WERI-Rb-1 (cell line): ENCODE results near the gene XRCC4.

Experiments used
- DNase-seq: peaks from one replicate; pipeline ENCODE4 v3.0.0-alpha.2; 2020
- H3K27ac ChIP-seq: fragments of 250-450 bp; sonication (Bioruptor Pico); 2 replicates; pipeline ENCODE4 v1.5.1; 2020; ENCODE audit warnings: mild to moderate bottlenecking, moderate library complexity
- H3K27me3 ChIP-seq: fragments of 250-450 bp; sonication (Bioruptor Pico); 2 replicates; pipeline ENCODE4 v1.5.1; 2021; ENCODE audit warnings: mild to moderate bottlenecking, low read depth, moderate library complexity; ENCODE audit not compliant: insufficient read depth, severe bottlenecking
- H3K36me3 ChIP-seq: fragments of 250-450 bp; sonication (Bioruptor Pico); 2 replicates; pipeline ENCODE4 v1.5.1; 2020; ENCODE audit warnings: mild to moderate bottlenecking, moderate library complexity
- H3K4me3 ChIP-seq: 2 replicates; pipeline ENCODE4 v1.5.1; 2011; ENCODE audit warnings: low read depth, mild to moderate bottlenecking, control low read depth, low read length
- H3K9me3 ChIP-seq: fragments of 250-450 bp; sonication (Bioruptor Pico); 2 replicates; pipeline ENCODE4 v1.5.1; 2021; ENCODE audit warnings: mild to moderate bottlenecking, moderate library complexity; ENCODE audit not compliant: severe bottlenecking
- TF ChIP-seq, protein P1 (sequence below): IDR thresholded peaks from 2 replicates; pipeline ENCODE4 v1.5.1; 2011; ENCODE audit warnings: low read depth, mild to moderate bottlenecking, control low read depth, inconsistent platforms, low read length

Gene XRCC4

DNA sequence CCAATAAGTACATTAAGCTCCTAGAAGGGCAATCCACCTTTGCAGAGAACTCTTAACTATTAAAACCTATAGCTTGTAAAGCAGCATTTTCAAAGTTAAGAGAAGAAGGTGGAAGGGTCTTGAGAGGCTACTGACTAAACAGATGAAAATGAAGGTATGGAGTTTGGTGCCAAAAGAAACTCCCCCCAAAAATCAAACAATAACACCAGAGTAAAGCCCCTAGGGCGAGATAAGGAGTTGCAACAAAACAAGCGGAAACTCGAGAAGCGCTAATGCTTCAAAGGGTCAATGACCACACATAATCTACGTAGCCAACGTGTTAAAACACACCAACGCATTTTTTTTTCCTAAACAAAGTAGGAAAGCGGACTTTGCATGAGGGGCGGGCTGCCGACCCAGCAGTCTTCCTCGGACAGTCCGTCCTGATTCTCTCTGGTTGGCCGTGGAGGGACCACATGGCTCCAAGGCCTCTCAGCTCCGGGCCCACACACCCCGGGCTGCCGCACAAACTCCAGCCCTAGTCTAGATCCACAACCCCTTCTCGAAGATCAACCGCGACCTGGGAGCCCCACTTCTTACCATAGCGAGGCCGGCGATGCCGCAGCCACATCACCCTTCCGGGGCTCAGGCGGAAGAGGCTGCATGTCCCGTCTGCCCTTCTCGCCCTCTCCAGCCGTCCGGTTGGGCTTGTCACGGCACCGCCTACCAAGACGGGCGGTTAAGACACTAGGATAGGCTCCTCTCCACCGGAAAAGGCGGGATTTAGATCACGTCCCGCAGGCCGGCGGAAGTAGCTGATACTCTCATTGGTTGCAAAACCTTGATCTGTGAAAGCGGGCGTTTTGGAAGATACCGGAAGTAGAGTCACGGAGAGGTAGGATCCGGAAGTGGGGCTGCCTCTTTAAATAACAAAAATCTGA is at the start of gene XRCC4, which contains the start of gene TMEM167A:
TSS of gene XRCC4 (plus strand) at position 806 of the 920 bp plus-strand sequence. CDS start 27,373 bp downstream, outside the sequence.
TSS of gene TMEM167A (minus strand) at position 653 of the 920 bp plus-strand sequence. CDS start at position 582, 71 bp downstream.
- Histone ChIP-seq H3K27me3 (no peaks in the 10 kb centered on the region), H3K4me3 (peak within 1 kb of the TSS; percentile 95), H3K9me3 (no peaks in the 10 kb centered on the region), H3K27ac (peak within 1 kb of the TSS; percentile 79), H3K36me3 (no peaks in the 10 kb centered on the region; the same call in none of the 2 replicates)
- peak; percentile 97 for DNase-seq
- TF ChIP-seq, protein P1, sequence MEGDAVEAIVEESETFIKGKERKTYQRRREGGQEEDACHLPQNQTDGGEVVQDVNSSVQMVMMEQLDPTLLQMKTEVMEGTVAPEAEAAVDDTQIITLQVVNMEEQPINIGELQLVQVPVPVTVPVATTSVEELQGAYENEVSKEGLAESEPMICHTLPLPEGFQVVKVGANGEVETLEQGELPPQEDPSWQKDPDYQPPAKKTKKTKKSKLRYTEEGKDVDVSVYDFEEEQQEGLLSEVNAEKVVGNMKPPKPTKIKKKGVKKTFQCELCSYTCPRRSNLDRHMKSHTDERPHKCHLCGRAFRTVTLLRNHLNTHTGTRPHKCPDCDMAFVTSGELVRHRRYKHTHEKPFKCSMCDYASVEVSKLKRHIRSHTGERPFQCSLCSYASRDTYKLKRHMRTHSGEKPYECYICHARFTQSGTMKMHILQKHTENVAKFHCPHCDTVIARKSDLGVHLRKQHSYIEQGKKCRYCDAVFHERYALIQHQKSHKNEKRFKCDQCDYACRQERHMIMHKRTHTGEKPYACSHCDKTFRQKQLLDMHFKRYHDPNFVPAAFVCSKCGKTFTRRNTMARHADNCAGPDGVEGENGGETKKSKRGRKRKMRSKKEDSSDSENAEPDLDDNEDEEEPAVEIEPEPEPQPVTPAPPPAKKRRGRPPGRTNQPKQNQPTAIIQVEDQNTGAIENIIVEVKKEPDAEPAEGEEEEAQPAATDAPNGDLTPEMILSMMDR = no peak

GRCh38 chr5:83029912-83030311 is 47.4 kb upstream of the XRCC4 start:
- TF ChIP-seq, protein P1 = no peak
- Histone ChIP-seq H3K36me3 (no peaks in the 10 kb centered on the region), H3K4me3 (no peak overlapping the region), H3K27me3 (no peaks in the 10 kb centered on the region), H3K27ac (no peak overlapping the region), H3K9me3 (no peaks in the 10 kb centered on the region)
- DNase-seq = no peak

DNA sequence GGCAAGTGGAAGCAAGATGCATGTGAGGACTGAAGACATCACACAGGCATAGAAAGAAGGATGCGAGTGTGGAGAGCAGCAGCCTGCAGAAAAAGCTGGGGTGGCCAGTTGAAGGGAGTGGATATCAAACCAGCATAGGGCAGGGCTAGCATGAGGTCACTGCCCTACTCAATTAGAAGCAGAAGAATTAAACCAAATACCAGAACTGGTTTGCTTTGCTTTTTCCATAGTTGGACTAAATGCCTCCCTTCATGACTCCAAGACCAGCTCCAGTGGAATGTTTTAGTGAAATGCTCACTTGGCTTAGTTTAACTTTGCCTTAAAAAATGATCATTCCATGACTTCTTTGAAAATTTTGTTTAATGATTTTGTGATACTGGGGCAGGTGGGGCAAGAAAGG is 46.0 kb upstream of the XRCC4 start:
- no peaks in the 10 kb centered on the region for H3K36me3 ChIP-seq
- no peaks in the 10 kb centered on the region for H3K27me3 ChIP-seq
- no peak overlapping the region for H3K27ac ChIP-seq
- DNase-seq = no peak
- H3K4me3 ChIP-seq = no peak overlapping the region
- TF ChIP-seq, protein P1 = no peak
- no peaks in the 10 kb centered on the region for H3K9me3 ChIP-seq

GRCh38 chr5:83034036-83034435 is 43.3 kb upstream of the XRCC4 start:
- no peaks in the 10 kb centered on the region for H3K9me3 ChIP-seq
- no peak overlapping the region for H3K4me3 ChIP-seq
- no peaks in the 10 kb centered on the region for H3K36me3 ChIP-seq
- TF ChIP-seq, protein P1 = no peak
- H3K27ac ChIP-seq = no peak overlapping the region
- DNase-seq = no peak
- H3K27me3 ChIP-seq = no peaks in the 10 kb centered on the region

DNA sequence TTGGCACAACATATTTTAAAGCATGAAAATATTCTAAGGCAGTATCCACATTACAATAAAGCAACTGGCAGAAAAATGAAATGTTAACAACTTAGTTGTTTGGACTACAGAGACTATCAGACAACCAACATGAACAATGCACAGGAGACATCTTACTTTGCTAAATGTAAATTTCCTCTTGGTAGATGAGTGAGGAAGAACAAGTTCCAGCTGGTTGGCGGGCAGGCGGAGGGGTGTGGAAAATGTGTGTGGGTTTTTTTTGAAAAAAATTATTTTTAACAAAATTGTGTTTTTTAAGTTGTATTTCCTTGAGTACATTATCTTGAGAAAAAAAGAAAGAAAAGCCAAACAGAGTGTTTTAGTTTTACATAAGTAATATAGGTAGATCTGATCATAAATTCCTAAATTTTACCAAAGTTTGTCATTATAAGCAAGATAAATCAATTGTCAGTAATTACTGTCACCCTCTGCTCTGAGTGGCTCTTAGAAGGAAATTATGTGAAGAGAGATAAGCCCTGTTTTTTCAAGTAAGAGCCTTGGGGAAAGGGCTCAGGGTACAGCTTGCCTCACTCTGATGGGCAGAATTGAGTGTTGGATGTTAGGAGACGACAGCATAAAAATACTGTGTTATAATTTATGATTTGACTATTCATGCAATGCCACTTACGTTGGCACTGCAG is 42.7 kb upstream of the XRCC4 start:
- TF ChIP-seq, protein P1 = no peak
- DNase-seq = no peak
- H3K27me3 ChIP-seq = no peaks in the 10 kb centered on the region
- H3K27ac ChIP-seq = no peak overlapping the region
- no peak overlapping the region for H3K4me3 ChIP-seq
- H3K36me3 ChIP-seq = no peaks in the 10 kb centered on the region
- H3K9me3 ChIP-seq = no peaks in the 10 kb centered on the region
